ENCODE results near the gene HARS1. TPM values are rescaled to one million over a fixed set of nuclear protein-coding genes. Genes with fewer than 3 reads are reported as not detected.

HARS1 gene
- total and polyA plus RNA-seq, 2 donors (not counting 3 experiments of a cell fraction or from before 2014, with no cell fraction given): 65.2 to 104 TPM

DNA sequence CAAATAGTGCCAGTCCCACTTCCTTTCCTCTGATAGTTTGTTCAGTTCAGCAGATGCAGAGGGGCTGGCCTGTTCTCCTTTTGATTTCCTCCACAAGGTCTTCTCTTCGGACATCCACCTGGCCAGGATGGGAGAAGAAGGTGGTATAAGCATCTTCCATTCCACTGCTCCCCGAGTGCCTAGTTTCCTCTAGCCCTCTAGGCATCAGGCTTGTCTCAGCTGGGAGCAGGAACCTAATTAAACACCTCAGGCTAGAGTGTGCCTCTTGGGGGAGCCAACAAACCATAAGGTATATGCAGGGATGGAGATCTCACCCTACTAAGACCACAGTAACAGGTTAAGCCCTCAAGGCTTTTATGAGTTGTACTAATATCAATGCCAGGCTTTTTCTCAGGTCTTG lies 17.0 kb downstream of the HARS1 start:
- FAIRE-seq: no peak
- Histone ChIP-seq H4K20me1 (replicated peaks; ENCODE audit: control insufficient read depth, extremely low read depth, insufficient read depth, low read length) (no peaks in the 10 kb centered on the region), H3K9me3 (replicated peaks; ENCODE audit: control insufficient read depth, insufficient read depth, low read length) (no peaks in the 10 kb centered on the region), H3K9ac (replicated peaks; ENCODE audit: extremely low read depth, insufficient read depth, low read length) (no peak overlapping the region), H3K9me1 (replicated peaks; ENCODE audit: control insufficient read depth, extremely low read depth, insufficient read depth, low read length) (no peaks in the 10 kb centered on the region), H3K36me3 (ENCODE audit: control insufficient read depth in 2 of 2, extremely low read depth in 1 of 2, insufficient read depth in 2 of 2, low read length in 2 of 2) (peaks cover 21 to 32% of the 10 kb centered on the region in 2 experiments), H3K79me2 (ENCODE audit: control insufficient read depth, insufficient read depth, low read length) (no peaks in the 10 kb centered on the region), H3K4me3 (replicated peaks in 1 of 3; ENCODE audit: insufficient read depth in 1 of 3, low read depth in 1 of 3, low read length in 3 of 3) (no peak overlapping the region), H3K4me1 (ENCODE audit: control insufficient read depth, extremely low read depth, insufficient read depth, low read length) (peaks cover 3% of the 10 kb centered on the region), H3K27me3 (ENCODE audit: control insufficient read depth in 2 of 2, insufficient read depth in 2 of 2, low read length in 2 of 2) (no peaks in the 10 kb centered on the region), H3K27ac (ENCODE audit: insufficient read depth, low read depth, low read length) (no peak overlapping the region), H2AFZ (ENCODE audit: low read depth, low read length) (no peak overlapping the region), H3K4me2 (ENCODE audit: insufficient read depth, low read length) (no peak overlapping the region)
- DNase-seq (ENCODE audit: low read depth, low spot score): no peak
- intact Hi-C loops (cut with micrococcal nuclease) (no loop called here), dilution Hi-C loops (cut with MboI; ENCODE audit: extremely low pct_ligation_motif_present, low sequenced_read_pairs) (no loop called here)
- BruUV-seq (replicated peaks): TSS peak; percentile 76
- ChIA-PET POLR2A (interaction anchor here (0.6 kb wide), 1 partner anchor 12 kb away, joined by 3 read pairs; no protein-coding TSS in a partner anchor), CTCF (interaction anchor here (0.9 to 1.4 kb wide), 2 partner anchors 9 to 35 kb away, joined by 3 to 4 read pairs; partner anchors contain the start of gene TMCO6)
- TF ChIP-seq POLR2AphosphoS5 (IDR thresholded peaks at IDR 0.05; ENCODE audit: insufficient read depth, low read depth, low read length) (no peak), GATA2 (IDR thresholded peaks at IDR 0.05; ENCODE audit: insufficient read depth, insufficient read length, low read depth, low read length) (no peak), EZH2 (IDR thresholded peaks at IDR 0.05; ENCODE audit: borderline replicate concordance, low read depth, low read length, severe bottlenecking) (no peak), POLR2A (IDR thresholded peaks at IDR 0.05; ENCODE audit: low read depth, low read length) (no peak), MYC (IDR thresholded peaks at IDR 0.05; ENCODE audit: low read depth, low read length) (no peak), FOS (IDR thresholded peaks at IDR 0.05; ENCODE audit: borderline replicate concordance, insufficient read depth, low read length) (no peak)
- TF ChIP-seq, protein P1, sequence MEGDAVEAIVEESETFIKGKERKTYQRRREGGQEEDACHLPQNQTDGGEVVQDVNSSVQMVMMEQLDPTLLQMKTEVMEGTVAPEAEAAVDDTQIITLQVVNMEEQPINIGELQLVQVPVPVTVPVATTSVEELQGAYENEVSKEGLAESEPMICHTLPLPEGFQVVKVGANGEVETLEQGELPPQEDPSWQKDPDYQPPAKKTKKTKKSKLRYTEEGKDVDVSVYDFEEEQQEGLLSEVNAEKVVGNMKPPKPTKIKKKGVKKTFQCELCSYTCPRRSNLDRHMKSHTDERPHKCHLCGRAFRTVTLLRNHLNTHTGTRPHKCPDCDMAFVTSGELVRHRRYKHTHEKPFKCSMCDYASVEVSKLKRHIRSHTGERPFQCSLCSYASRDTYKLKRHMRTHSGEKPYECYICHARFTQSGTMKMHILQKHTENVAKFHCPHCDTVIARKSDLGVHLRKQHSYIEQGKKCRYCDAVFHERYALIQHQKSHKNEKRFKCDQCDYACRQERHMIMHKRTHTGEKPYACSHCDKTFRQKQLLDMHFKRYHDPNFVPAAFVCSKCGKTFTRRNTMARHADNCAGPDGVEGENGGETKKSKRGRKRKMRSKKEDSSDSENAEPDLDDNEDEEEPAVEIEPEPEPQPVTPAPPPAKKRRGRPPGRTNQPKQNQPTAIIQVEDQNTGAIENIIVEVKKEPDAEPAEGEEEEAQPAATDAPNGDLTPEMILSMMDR (IDR thresholded peaks at IDR 0.05; ENCODE audit: extremely low read depth in 1 of 2, insufficient read depth in 1 of 2, low read depth in 1 of 2, low read length in 2 of 2): no peak
- TF ChIP-seq, protein P2, sequence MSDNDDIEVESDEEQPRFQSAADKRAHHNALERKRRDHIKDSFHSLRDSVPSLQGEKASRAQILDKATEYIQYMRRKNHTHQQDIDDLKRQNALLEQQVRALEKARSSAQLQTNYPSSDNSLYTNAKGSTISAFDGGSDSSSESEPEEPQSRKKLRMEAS (IDR thresholded peaks at IDR 0.05; ENCODE audit: insufficient read depth, insufficient read length): no peak
